HEK293 (cell line): ENCODE data around the gene WDR76.

Experiments used
- CTCF ChIA-PET: fragments of 350-600 bp; formaldehyde crosslinking; extraction: SDS; loops from one replicate; lab custom pipeline; 2021; ENCODE audit warnings: antibody characterized with exemption; lab: Yijun Ruan, JAX
- POLR2A ChIA-PET: fragments of 300-600 bp; formaldehyde crosslinking; extraction: SDS; loops from one replicate; lab custom pipeline; 2020; ENCODE audit warnings: antibody characterized with exemption, inconsistent platforms; lab: Yijun Ruan, JAX
- H3K27ac ChIP-seq: fragments of 200-500 bp; sonication (Bioruptor generic); 2 replicates; pipeline ENCODE4 v1.5.1; 2014; ENCODE audit warnings: low read depth, low read length, control low read depth, inconsistent platforms; ENCODE audit errors: extremely low read depth
- H3K36me3 ChIP-seq, 2 experiments: fragments of 200-500 bp in 1 of 2; sonication (Bioruptor generic) in 1 of 2; 1 replicate in 1 of 2; 2 replicates in 1 of 2; pipeline ENCODE4 v1.5.1; 2014 to 2017; ENCODE audit warnings: inconsistent platforms in 2 of 2, low read length in 2 of 2; ENCODE audit not compliant: control insufficient read depth in 2 of 2, insufficient read depth in 1 of 2
- H3K4me1 ChIP-seq: fragments of 200-500 bp; sonication (Bioruptor generic); 2 replicates; pipeline ENCODE4 v1.5.1; 2014; ENCODE audit warnings: mild to moderate bottlenecking, low read length, inconsistent platforms; ENCODE audit not compliant: control insufficient read depth, insufficient read depth
- H3K4me3 ChIP-seq: 2 replicates; pipeline ENCODE4 v1.5.1; 2011; ENCODE audit warnings: low read depth, mild to moderate bottlenecking, control low read depth, low read length, moderate library complexity
- H3K9me3 ChIP-seq: fragments of 200-500 bp; sonication (Bioruptor generic); 2 replicates; pipeline ENCODE4 v1.5.1; 2014; ENCODE audit warnings: low read depth, low read length, inconsistent platforms; ENCODE audit not compliant: control insufficient read depth, insufficient read depth
- KLF8 ChIP-seq: fragments of 450-650 bp; formaldehyde crosslinking; IDR thresholded peaks from 2 replicates; pipeline ENCODE4 v1.5.1; 2016; ENCODE audit warnings: missing biosample characterization, missing genetic modification characterization
- TCF7L2 ChIP-seq: IDR thresholded peaks from 2 replicates; pipeline ENCODE4 v1.6.1; 2011; ENCODE audit warnings: low read depth, mild to moderate bottlenecking, inconsistent platforms, low read length, moderate library complexity, borderline replicate concordance
- YY1 ChIP-seq: fragments of 450-650 bp; formaldehyde crosslinking; IDR thresholded peaks from 2 replicates; pipeline ENCODE4 v1.5.1; 2018; ENCODE audit warnings: missing biosample characterization, missing genetic modification characterization
- ZBTB21 ChIP-seq: fragments of 450-650 bp; formaldehyde crosslinking; IDR thresholded peaks from 2 replicates; pipeline ENCODE4 v1.5.1; 2017; ENCODE audit warnings: missing biosample characterization, missing genetic modification characterization
- ZFP3 ChIP-seq: fragments of 450-650 bp; formaldehyde crosslinking; IDR thresholded peaks from 2 replicates; pipeline ENCODE4 v1.5.1; 2016; ENCODE audit warnings: low read depth, missing biosample characterization, missing genetic modification characterization
- ZNF132 ChIP-seq: fragments of 450-650 bp; formaldehyde crosslinking; IDR thresholded peaks from 2 replicates; pipeline ENCODE4 v1.5.1; 2017; ENCODE audit warnings: missing biosample characterization, missing genetic modification characterization, borderline replicate concordance
- ZNF174 ChIP-seq: fragments of 450-650 bp; formaldehyde crosslinking; IDR thresholded peaks from 2 replicates; pipeline ENCODE4 v1.5.0; 2017; ENCODE audit warnings: missing biosample characterization, mild to moderate bottlenecking, missing genetic modification characterization
- ZNF202 ChIP-seq: fragments of 450-650 bp; formaldehyde crosslinking; IDR thresholded peaks from 2 replicates; pipeline ENCODE4 v1.5.1; 2016; ENCODE audit warnings: missing biosample characterization, missing genetic modification characterization, borderline replicate concordance
- ZNF223 ChIP-seq: fragments of 450-650 bp; formaldehyde crosslinking; IDR thresholded peaks from 2 replicates; pipeline ENCODE4 v1.5.1; 2016; ENCODE audit warnings: missing biosample characterization, missing genetic modification characterization
- ZNF266 ChIP-seq: fragments of 450-650 bp; formaldehyde crosslinking; IDR thresholded peaks from 2 replicates; pipeline ENCODE4 v1.5.1; 2016; ENCODE audit warnings: missing biosample characterization, missing genetic modification characterization, low read depth
- ZNF292 ChIP-seq: fragments of 450-650 bp; formaldehyde crosslinking; IDR thresholded peaks from 2 replicates; pipeline ENCODE4 v1.5.1; 2016; ENCODE audit warnings: low read depth, missing biosample characterization, missing genetic modification characterization, borderline replicate concordance
- ZNF341 ChIP-seq: fragments of 450-650 bp; formaldehyde crosslinking; IDR thresholded peaks from 2 replicates; pipeline ENCODE4; 2016; ENCODE audit warnings: low read depth, missing biosample characterization, missing genetic modification characterization
- ZNF37A ChIP-seq: fragments of 450-650 bp; IDR thresholded peaks from 2 replicates; pipeline ENCODE4 v1.5.1; 2018; ENCODE audit warnings: missing biosample characterization, missing genetic modification characterization
- ZNF423 ChIP-seq: fragments of 450-650 bp; formaldehyde crosslinking; IDR thresholded peaks from 2 replicates; pipeline ENCODE4 v1.5.1; 2016; ENCODE audit warnings: missing biosample characterization, missing genetic modification characterization
- ZNF510 ChIP-seq: fragments of 450-650 bp; formaldehyde crosslinking; IDR thresholded peaks from 2 replicates; pipeline ENCODE4 v1.5.1; 2018; ENCODE audit warnings: mild to moderate bottlenecking, missing genetic modification characterization, missing biosample characterization; ENCODE audit not compliant: insufficient replicate concordance
- ZNF521 ChIP-seq: fragments of 450-650 bp; formaldehyde crosslinking; IDR thresholded peaks from 2 replicates; pipeline ENCODE4 v1.5.1; 2017; ENCODE audit warnings: missing biosample characterization, mild to moderate bottlenecking, missing genetic modification characterization
- ZNF544 ChIP-seq: fragments of 450-650 bp; formaldehyde crosslinking; IDR thresholded peaks from 2 replicates; pipeline ENCODE4 v1.5.0; 2017; ENCODE audit warnings: missing biosample characterization, missing genetic modification characterization
- ZNF596 ChIP-seq: fragments of 450-650 bp; IDR thresholded peaks from 2 replicates; pipeline ENCODE4 v1.5.0; 2018; ENCODE audit warnings: missing biosample characterization, mild to moderate bottlenecking, missing genetic modification characterization, moderate library complexity
- ZNF623 ChIP-seq: fragments of 450-650 bp; formaldehyde crosslinking; IDR thresholded peaks from 2 replicates; pipeline ENCODE4 v1.5.1; 2016; ENCODE audit warnings: missing biosample characterization, missing genetic modification characterization
- ZNF76 ChIP-seq: fragments of 450-650 bp; formaldehyde crosslinking; IDR thresholded peaks from 2 replicates; pipeline ENCODE4; 2016; ENCODE audit warnings: low read depth, missing biosample characterization, missing genetic modification characterization, borderline replicate concordance
- ZNF776 ChIP-seq: fragments of 450-650 bp; formaldehyde crosslinking; IDR thresholded peaks from 2 replicates; pipeline ENCODE4 v1.5.0; 2017; ENCODE audit warnings: missing biosample characterization, missing genetic modification characterization, borderline replicate concordance
- ZSCAN30 ChIP-seq: fragments of 450-650 bp; IDR thresholded peaks from 2 replicates; pipeline ENCODE4 v1.5.1; 2018; ENCODE audit warnings: missing biosample characterization, mild to moderate bottlenecking, missing genetic modification characterization, moderate library complexity
- TF ChIP-seq, protein P1 (sequence below): fragments of 450-650 bp; formaldehyde crosslinking; IDR thresholded peaks from 2 replicates; pipeline ENCODE4 v1.5.1; 2017; ENCODE audit warnings: missing biosample characterization, missing genetic modification characterization
- TF ChIP-seq, protein P2 (sequence below): fragments of 450-650 bp; formaldehyde crosslinking; IDR thresholded peaks from 2 replicates; pipeline ENCODE4 v1.5.1; 2017; ENCODE audit warnings: missing biosample characterization, mild to moderate bottlenecking, missing genetic modification characterization, moderate library complexity
- TF ChIP-seq, protein P3 (sequence below): fragments of 450-650 bp; formaldehyde crosslinking; IDR thresholded peaks from 2 replicates; pipeline ENCODE4 v1.5.1; 2016; ENCODE audit warnings: missing biosample characterization, missing genetic modification characterization
- TF ChIP-seq, protein P4 (sequence below): sonication (generic); formaldehyde crosslinking; IDR thresholded peaks from 2 replicates; pipeline ENCODE4 v1.8.1; 2022; ENCODE audit warnings: mild to moderate bottlenecking, moderate library complexity, missing genetic modification reagents

WDR76 gene

DNA sequence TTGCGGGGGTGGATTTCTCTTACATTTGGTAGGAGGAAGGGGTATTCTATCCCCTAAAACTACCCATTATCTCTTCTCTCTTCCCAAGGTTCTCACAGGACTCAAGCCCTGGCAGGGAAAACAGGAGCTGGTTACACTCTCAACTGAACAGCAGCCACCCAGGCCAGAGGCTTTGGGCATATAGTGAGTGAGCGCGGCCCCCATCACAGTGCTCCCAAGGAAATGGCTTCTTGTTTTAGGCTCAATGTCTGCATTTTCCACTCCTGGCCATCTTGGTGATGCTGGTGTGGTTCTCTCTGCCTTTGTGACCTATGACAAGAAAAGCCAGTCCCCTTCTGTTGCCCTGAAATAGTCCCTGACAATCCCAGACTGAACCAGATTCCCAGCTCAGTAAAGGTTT, 50.1 kb downstream of the WDR76 start:
- Histone ChIP-seq H3K4me1 (no peaks in the 10 kb centered on the region), H3K36me3 (peaks cover 0 to 68% of the 10 kb centered on the region in 2 experiments)
- TF ChIP-seq ZNF202 (tag by site-specific recombination) (no peak), ZNF544 (tag by site-specific recombination) (no peak), ZFP3 (tag by site-specific recombination) (no peak)
- TF ChIP-seq, all 188 proteins: peak for 0
- Histone ChIP-seq H3K4me3 (no peak overlapping the region), H3K9me3 (no peaks in the 10 kb centered on the region), H3K27ac (no peak overlapping the region)
- POLR2A ChIA-PET, result no interaction called here
- CTCF ChIA-PET, result no interaction called here

DNA sequence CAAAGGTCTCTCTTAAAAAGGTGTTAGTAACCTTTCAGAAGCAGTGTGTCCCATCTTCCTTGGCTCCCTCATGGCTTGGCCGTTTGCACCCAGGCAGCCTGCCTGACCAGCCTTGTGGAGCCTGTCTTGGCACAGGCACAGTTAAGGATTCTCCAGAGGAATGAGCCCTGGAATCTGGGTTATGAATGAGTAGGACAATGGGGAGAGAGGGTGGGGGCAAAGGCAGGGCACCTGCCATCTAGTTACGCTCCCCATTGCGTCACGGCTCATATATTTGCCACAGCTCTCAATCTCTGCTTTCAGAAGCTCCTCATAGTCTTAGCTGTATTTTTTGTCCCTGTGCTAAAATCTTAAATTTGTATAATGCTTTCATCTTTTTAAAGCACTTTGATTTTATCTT, 50.6 kb downstream of the WDR76 start:
- H3K27ac ChIP-seq, result no peak overlapping the region
- no peak overlapping the region for H3K4me3 ChIP-seq
- H3K4me1 ChIP-seq, result no peaks in the 10 kb centered on the region
- H3K36me3 ChIP-seq, result peaks cover 0 to 66% of the 10 kb centered on the region in 2 experiments
- TF ChIP-seq, protein P1, sequence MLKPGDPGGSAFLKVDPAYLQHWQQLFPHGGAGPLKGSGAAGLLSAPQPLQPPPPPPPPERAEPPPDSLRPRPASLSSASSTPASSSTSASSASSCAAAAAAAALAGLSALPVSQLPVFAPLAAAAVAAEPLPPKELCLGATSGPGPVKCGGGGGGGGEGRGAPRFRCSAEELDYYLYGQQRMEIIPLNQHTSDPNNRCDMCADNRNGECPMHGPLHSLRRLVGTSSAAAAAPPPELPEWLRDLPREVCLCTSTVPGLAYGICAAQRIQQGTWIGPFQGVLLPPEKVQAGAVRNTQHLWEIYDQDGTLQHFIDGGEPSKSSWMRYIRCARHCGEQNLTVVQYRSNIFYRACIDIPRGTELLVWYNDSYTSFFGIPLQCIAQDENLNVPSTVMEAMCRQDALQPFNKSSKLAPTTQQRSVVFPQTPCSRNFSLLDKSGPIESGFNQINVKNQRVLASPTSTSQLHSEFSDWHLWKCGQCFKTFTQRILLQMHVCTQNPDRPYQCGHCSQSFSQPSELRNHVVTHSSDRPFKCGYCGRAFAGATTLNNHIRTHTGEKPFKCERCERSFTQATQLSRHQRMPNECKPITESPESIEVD (tag by site-specific recombination), result no peak
- TF ChIP-seq, protein P2, sequence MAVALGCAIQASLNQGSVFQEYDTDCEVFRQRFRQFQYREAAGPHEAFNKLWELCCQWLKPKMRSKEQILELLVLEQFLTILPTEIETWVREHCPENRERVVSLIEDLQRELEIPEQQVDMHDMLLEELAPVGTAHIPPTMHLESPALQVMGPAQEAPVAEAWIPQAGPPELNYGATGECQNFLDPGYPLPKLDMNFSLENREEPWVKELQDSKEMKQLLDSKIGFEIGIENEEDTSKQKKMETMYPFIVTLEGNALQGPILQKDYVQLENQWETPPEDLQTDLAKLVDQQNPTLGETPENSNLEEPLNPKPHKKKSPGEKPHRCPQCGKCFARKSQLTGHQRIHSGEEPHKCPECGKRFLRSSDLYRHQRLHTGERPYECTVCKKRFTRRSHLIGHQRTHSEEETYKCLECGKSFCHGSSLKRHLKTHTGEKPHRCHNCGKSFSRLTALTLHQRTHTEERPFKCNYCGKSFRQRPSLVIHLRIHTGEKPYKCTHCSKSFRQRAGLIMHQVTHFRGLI (tag by site-specific recombination), result no peak
- TF ChIP-seq ZNF132 (tag by site-specific recombination), result no peak
- no peak for TF ChIP-seq ZNF623
- TF ChIP-seq ZNF776, result no peak
- no peak for TF ChIP-seq YY1 (tag by site-specific recombination)
- TF ChIP-seq ZBTB21 (tag by site-specific recombination), result no peak
- TF ChIP-seq, protein P3, sequence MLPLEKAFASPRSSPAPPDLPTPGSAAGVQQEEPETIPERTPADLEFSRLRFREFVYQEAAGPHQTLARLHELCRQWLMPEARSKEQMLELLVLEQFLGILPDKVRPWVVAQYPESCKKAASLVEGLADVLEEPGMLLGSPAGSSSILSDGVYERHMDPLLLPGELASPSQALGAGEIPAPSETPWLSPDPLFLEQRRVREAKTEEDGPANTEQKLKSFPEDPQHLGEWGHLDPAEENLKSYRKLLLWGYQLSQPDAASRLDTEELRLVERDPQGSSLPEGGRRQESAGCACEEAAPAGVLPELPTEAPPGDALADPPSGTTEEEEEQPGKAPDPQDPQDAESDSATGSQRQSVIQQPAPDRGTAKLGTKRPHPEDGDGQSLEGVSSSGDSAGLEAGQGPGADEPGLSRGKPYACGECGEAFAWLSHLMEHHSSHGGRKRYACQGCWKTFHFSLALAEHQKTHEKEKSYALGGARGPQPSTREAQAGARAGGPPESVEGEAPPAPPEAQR (tag by site-specific recombination), result no peak
- no peak for TF ChIP-seq TCF7L2
- TF ChIP-seq ZNF341 (tag by site-specific recombination), result no peak
- no peak for TF ChIP-seq ZNF510 (tag by site-specific recombination)
- CTCF ChIA-PET, result no interaction called here
- POLR2A ChIA-PET, result no interaction called here
- no peaks in the 10 kb centered on the region for H3K9me3 ChIP-seq

DNA sequence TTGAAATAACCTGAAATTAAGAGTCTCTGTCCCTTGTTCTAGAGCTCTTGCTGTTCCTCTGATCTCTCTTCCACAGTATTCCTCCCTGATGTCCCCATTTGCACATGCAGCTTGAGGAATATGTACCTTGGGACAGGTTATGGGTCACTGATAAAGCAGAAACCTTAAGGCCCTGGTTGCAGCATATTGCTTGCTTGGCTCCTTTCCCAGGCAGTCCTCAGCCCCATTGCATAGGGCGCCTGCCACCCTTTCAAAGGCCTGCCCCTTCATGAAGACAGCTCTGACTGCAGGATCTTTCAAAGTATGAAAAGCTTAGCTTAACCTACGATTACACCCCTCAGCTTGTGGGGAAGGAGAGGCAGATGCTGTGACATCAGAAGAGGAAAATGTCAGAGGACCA, 51.6 kb downstream of the WDR76 start:
- Histone ChIP-seq H3K4me1 (no peaks in the 10 kb centered on the region), H3K9me3 (no peaks in the 10 kb centered on the region), H3K4me3 (no peak overlapping the region), H3K36me3 (peaks cover 2 to 68% of the 10 kb centered on the region in 2 experiments; a peak in 2 of 3 replicates), H3K27ac (no peak overlapping the region)
- ChIA-PET CTCF (interaction anchor here (0.5 to 0.7 kb wide), 3 partner anchors 20 to 701 kb away, joined by 3 read pairs; no protein-coding TSS in a partner anchor), POLR2A (no interaction called here)
- TF ChIP-seq ZNF223 (tag by site-specific recombination) (no peak), ZNF76 (tag by site-specific recombination) (no peak), ZNF596 (tag by site-specific recombination) (no peak), ZNF423 (tag by site-specific recombination) (no peak), ZNF174 (no peak), ZNF292 (no peak), KLF8 (tag by site-specific recombination) (no peak), ZNF521 (tag by site-specific recombination) (no peak), ZNF37A (no peak), ZSCAN30 (tag by site-specific recombination) (no peak), ZNF266 (tag by site-specific recombination) (no peak)
- TF ChIP-seq, protein P4, sequence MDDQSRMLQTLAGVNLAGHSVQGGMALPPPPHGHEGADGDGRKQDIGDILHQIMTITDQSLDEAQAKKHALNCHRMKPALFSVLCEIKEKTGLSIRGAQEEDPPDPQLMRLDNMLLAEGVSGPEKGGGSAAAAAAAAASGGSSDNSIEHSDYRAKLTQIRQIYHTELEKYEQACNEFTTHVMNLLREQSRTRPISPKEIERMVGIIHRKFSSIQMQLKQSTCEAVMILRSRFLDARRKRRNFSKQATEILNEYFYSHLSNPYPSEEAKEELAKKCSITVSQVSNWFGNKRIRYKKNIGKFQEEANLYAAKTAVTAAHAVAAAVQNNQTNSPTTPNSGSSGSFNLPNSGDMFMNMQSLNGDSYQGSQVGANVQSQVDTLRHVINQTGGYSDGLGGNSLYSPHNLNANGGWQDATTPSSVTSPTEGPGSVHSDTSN, result no peak
